ENCODE data around the gene PLB1.
"Not testable (repeated sequence)": the region's sequence is repeated elsewhere in the genome, so short reads cannot be mapped to it uniquely, and the experiment has no call there.

PLB1 gene

GRCh38 chr2:28652217-28652616 is 156.4 kb downstream of the PLB1 start:
- no peak for DNase-seq

- no peak for DNase-seq
Measured at GRCh38 chr2:28653892-28654662, 158.2 kb downstream of the PLB1 start.

- DNase-seq, result no peak
Measured at GRCh38 chr2:28654663-28655320, 158.9 kb downstream of the PLB1 start.

DNA sequence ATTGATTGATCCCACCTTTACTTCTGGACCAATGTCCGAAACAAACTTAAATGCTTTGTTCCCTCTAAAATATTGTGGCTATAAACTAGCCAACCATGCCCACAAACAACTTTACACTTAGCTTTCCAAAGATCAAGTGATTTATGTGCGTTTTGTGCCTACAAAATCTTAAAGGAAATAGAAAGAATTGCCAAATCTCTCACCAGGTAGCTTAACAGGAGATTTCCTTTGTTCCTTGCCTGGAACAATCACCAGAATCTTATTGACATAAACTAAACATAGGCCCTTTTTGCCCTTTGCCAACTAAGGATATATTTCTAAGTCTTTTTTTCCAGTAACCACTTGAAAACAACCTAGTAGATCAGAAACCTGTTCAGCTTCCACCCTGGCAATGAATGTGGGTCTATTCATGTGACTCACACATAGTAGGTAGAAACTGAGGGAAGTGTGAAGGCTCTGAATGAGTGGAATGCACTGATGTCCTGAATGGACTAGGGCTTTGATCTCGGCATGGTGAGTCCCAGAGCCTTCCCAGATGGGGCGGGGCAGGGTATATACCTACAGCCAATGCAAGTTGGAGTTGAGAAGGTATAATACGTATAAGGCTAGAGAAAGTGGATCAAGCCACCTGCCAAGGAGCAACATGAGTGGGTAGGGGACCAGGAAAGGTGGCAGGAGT is 161.2 kb downstream of the PLB1 start:
- no peak for DNase-seq

GRCh38 chr2:28658369-28658768 is 162.5 kb downstream of the PLB1 start:
- DNase-seq, result no peak

DNA sequence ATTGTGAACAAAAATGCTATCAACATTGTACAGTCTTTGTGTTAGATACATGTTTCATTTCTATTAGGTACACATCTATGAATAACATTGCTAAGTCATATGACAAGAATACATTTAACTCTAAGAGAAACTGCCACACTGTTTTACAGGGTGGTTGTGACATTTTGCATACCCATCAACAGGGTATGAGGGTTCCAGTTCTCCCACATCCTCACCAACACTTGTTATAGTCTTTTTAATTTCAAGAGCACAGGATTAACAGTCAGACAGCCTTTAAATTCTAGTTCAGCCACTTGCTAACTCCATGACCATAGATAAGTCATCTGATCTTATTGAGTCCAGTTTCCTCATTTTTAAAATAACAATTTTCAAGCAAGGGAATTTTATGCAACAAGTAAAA is 163.3 kb downstream of the PLB1 start:
- DNase-seq, result no peak

DNA sequence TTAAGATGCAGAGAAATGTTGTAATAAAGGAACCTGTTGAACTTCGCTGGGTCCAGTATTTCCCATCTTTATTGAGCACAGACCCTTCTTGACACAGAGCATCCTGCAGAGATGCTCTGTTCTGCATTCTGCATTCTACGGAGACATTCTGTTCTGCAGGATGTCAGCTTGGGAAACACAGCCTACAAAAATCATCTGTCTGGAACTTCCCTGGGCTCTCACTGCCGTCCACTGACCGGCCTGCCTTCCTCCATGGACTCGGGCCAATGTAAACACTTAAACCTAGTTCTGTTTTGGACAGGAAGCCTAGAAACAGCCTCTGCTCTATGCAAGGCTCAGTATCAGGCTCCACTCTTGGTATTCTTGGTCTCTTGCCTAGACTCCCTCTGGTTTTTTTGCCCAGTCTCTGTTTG is 165.7 kb downstream of the PLB1 start:
- no peak for DNase-seq

- DNase-seq, result no peak
Measured at GRCh38 chr2:28662044-28662443, 166.2 kb downstream of the PLB1 start.

DNA sequence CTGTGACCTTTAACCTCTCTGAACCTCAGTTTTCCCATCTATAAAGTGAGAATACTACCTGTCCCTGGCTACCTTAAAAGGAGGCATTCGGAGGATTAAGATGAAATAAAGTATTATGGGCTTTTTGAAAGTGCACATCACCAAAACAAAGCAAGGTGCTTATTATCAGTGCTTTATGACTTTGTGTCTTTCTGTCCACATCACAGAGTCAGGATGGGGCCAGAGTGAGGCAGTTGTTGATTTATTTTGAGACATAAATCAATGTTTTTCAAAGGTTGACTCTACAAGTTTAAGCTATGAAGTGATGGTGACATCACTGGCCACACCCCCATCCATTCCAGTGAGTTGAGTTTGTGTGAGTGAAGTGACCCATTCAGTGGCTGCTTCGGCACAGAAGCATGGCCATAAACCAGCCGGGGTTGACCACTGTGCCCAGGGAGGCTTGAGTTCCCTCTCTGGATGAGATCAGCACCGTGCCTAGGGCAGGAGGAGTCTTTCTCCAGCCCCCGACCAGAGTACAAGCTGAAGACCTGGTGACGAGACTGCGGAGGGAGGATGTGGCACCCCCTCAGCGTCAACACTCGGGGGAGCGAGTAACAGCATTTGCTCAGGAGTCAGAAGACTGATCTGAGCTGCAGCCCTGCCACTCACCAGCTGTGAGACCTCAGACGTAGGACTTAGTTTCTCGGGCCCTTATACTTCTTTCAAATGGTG is 166.8 kb downstream of the PLB1 start:
- no peak for DNase-seq

GRCh38 chr2:28663359-28663758 is 167.5 kb downstream of the PLB1 start:
- DNase-seq, result no peak

GRCh38 chr2:28664120-28664842 is 168.4 kb downstream of the PLB1 start:
- DNase-seq, result no peak

- no peak for DNase-seq
Measured at GRCh38 chr2:28665041-28665704, 169.3 kb downstream of the PLB1 start.

GRCh38 chr2:28665811-28666377 is 170.0 kb downstream of the PLB1 start:
- DNase-seq, result not testable (repeated sequence)

DNA sequence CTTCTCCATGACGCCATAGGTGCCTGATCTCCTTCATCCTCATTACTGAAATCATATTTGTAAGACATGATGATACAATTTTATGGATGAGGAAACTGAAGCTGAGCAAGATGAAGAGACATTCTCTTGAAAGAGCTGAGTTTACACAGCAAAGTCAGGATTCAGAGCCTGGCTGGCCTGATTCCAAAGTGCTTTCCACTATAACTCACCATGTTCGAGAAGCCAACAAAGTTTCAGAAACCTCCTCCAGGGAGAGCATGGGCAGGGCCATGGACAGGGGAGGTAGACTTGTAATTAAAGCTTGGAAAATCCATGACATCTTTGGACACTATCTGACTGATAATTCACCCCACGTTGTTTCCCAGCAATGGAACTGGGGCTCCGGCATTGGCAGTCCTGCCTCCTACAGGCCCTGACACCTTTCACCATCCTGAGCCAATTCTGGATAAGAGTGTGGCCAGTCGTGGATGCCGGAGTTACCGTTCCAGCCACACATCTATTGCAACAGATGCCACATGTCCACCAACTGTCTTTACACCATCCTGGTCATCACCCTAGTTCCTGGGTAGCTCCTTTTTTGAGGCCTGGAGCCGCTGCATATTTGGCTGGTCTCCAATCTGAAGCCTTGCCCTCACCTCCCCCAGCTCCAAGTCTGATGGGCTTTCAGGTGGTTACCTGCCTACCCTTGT is 170.8 kb downstream of the PLB1 start:
- DNase-seq, result no peak

GRCh38 chr2:28667261-28667660 is 171.4 kb downstream of the PLB1 start:
- no peak for DNase-seq

DNA sequence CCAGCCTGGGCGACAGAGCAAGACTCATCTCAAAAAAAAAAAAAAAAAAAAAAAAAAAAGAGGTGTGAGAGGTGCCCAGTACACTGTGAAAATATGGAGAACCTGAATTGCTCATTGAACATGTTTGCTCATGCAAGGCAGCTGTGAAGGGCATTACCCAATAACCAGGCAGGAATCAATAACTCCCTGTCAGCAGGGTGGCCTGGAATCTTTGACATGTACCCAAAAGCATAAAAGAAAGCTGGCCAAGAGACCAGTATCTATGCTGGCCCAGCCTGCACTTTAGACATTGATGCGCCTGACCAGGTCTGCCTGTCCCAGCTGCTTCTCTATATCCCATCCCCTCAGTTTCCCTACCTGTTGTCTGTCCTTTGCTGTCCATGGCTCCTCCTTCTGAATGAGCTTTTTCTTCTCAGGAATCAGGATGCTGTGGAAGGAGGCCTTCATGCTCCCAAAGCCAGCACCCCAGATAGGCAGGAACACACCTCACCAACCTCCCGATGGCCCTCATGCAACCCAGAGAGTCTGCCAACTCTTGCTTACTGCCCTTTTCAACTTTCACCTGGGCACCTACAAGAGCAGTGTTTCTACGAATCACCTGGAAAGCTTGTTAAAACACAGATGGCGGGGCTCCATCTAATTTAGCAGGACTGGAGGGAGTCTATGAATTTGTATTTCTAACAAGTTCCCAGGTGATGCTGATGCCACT is 172.4 kb downstream of the PLB1 start:
- no peak for DNase-seq

DNA sequence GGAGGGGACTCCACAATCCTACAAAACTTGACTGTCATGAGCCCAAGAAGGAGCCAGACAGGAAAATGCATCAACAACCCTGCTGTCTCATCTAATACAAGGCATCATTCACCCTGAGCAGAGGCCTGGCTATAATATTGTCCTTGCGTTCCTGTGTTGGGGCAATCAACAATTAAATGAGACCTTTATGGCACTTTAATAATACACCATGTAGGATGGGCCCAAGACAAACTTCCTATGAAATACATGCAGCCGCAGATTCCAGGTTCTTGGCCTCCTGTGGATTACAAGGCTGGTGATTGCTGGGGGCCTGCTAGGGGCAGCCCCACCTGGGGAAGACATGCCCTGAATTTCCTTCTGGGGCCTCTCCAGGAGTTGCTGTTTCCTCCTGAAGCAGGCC is 173.0 kb downstream of the PLB1 start:
- no peak for DNase-seq

DNA sequence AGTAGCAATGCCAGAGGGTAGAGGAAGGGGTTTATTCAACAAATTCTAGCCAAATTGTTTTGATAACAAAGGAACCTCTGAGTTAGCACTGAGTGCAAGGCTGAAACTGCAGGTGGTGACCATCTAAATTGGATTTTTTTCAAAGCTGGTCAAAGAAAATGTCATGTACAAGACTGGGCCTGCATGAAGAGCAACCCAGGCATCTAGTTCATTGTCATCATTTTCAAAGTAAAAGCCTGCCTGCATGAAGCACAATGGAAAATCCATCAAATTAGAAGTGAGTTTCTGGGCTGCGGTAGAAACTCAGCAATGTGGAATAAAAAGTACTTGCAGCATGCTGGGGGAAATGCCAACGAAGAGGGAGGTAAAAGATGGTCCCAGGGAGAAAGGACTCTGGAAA is 175.0 kb downstream of the PLB1 start:
- DNase-seq, result no peak

DNA sequence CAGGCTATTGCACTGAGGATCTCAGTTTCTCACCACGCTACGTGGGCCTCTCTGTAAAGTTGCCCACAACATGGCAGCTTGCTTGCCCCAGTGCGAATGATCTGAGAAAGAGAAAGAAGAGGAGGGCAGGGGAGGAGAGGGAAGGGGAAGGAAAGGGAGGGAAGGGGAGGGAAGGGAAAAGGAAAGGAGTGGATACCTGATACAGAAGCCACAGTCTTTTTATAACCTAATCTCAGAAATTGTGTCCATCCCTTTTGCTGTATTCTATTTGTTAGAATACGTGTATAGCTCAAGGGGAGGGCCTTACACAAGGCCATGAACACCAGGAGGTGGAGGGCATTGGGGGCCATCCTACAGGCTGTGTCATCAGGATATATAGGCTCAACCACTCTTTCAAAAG is 177.5 kb downstream of the PLB1 start:
- DNase-seq, result no peak

DNA sequence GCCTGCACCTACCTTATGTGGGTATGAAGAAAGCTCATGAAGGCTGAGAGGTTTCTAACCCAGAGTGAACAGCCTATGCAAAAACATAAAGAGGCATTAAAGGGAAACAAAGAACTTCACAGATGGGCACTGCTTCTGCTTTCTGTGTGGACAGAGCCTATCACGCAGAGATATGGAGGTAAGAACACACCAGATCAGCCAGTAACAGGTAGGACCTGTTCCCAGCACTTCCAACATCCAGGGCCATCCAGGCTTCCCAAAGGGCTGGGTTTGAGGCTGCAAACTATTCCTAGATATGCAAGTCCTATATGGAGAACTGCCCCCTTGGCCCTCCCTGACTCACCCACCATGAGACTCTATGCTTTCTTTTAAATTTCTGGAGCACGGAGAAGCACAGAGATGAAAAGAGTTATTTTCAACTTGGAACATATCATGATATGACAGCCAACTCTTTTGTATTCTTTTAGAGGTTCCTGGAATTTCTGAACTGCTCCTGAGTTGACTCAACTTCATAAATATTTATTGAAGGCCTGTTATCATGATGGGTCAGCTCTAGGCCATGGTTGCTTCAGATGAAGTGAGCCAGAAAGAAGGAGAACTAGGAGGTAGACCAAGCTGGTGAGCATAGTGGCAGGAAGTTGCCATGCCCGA is 178.3 kb downstream of the PLB1 start:
- DNase-seq, result no peak
